Hepatocyte (in vitro differentiated cells): Measurements from ENCODE around the gene MAPK8IP3.
"Not testable (repeated sequence)": the region's sequence is repeated elsewhere in the genome, so short reads cannot be mapped to it uniquely, and the experiment has no call there.

Experiments
- EZH2 ChIP-seq: fragments of 200-600 bp; sonication (generic); IDR thresholded peaks from 2 replicates; pipeline ENCODE4 v1.6.1; 2016; ENCODE audit warnings: antibody characterized with exemption, mild to moderate bottlenecking, borderline replicate concordance
- TF ChIP-seq, protein P1 (sequence below): fragments of 200-600 bp; sonication (generic); IDR thresholded peaks from 2 replicates; pipeline ENCODE4 v1.5.1; 2016; ENCODE audit warnings: antibody characterized with exemption, mild to moderate bottlenecking; ENCODE audit not compliant: poor library complexity

DNA sequence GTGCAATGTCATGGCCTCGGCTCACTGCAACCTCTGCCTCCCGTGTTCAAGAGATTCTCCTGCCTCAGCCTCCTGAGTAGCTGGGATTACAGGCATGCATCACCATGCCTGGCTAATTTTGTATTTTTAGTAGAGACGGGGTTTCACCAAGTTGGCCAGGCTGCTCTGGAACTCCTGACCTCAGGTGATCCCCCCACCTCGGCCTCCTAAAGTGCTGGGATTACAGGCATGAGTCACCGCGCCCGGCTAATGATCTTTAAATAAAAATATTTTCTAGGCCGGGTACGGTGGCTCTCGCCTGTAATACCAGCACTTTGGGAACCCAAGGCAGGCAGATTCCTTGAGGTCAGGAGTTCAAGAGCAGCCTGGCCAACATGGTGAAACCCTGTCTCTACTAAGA, 12.2 kb downstream of the MAPK8IP3 start:
- TF ChIP-seq, protein P1, sequence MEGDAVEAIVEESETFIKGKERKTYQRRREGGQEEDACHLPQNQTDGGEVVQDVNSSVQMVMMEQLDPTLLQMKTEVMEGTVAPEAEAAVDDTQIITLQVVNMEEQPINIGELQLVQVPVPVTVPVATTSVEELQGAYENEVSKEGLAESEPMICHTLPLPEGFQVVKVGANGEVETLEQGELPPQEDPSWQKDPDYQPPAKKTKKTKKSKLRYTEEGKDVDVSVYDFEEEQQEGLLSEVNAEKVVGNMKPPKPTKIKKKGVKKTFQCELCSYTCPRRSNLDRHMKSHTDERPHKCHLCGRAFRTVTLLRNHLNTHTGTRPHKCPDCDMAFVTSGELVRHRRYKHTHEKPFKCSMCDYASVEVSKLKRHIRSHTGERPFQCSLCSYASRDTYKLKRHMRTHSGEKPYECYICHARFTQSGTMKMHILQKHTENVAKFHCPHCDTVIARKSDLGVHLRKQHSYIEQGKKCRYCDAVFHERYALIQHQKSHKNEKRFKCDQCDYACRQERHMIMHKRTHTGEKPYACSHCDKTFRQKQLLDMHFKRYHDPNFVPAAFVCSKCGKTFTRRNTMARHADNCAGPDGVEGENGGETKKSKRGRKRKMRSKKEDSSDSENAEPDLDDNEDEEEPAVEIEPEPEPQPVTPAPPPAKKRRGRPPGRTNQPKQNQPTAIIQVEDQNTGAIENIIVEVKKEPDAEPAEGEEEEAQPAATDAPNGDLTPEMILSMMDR = not testable (repeated sequence)
- TF ChIP-seq EZH2 = not testable (repeated sequence)
